Measurements from ENCODE around the gene DNAJB6.

DNA sequence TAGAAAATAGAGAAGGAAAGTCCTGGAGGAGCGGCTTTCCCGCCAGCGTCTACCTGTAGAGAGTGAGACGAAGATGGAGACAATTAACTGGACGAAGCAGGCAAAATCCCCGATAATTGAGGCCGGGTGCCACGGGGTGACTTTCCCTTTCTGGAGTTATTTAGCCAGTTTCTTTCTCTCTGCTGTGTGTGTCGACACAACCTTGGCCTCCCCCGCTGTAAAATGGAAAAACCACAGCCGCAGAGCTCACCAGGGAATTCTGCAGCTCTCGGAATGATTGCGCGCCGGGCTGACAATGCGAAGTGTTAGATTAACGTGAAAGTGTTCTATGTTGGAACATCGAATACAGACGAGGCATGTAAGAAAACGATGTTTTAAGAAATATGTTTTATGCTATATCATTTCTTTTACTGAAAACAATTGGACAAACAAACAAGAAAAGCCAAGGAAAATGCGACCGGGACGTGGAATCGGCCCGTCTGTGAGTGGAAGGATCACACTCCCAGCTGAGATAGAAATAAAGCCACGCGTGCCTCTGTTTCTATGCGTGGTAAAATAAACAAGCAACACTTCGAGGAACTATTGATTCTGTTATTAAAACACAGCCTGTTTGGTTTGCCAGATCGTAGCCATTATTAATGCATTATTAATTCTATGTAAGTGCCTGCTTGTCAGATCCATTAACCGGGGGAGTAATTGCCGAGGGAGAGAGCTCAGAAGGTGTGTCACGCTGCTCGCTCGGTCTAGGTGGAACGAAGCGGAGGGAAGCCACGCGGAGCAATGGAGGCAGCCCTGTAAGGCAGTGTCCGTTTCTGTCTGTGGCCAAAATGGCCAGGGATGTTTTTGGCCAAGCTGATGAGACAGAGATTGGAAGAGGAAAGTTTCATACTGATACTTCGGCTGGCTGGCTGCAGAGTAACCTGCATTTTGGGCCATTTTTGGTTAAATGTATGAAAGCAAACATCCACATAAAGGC, 129.4 kb downstream of the DNAJB6 start:
- TF ChIP-seq, protein P1, sequence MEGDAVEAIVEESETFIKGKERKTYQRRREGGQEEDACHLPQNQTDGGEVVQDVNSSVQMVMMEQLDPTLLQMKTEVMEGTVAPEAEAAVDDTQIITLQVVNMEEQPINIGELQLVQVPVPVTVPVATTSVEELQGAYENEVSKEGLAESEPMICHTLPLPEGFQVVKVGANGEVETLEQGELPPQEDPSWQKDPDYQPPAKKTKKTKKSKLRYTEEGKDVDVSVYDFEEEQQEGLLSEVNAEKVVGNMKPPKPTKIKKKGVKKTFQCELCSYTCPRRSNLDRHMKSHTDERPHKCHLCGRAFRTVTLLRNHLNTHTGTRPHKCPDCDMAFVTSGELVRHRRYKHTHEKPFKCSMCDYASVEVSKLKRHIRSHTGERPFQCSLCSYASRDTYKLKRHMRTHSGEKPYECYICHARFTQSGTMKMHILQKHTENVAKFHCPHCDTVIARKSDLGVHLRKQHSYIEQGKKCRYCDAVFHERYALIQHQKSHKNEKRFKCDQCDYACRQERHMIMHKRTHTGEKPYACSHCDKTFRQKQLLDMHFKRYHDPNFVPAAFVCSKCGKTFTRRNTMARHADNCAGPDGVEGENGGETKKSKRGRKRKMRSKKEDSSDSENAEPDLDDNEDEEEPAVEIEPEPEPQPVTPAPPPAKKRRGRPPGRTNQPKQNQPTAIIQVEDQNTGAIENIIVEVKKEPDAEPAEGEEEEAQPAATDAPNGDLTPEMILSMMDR (IDR thresholded peaks at IDR 0.05; ENCODE audit: low read depth, low read length): no peak
- TF ChIP-seq EZH2phosphoT487 (IDR thresholded peaks at IDR 0.05; ENCODE audit: low read depth): no peak
